ENCODE results near the gene TMEM266.

The TMEM266 gene

DNA sequence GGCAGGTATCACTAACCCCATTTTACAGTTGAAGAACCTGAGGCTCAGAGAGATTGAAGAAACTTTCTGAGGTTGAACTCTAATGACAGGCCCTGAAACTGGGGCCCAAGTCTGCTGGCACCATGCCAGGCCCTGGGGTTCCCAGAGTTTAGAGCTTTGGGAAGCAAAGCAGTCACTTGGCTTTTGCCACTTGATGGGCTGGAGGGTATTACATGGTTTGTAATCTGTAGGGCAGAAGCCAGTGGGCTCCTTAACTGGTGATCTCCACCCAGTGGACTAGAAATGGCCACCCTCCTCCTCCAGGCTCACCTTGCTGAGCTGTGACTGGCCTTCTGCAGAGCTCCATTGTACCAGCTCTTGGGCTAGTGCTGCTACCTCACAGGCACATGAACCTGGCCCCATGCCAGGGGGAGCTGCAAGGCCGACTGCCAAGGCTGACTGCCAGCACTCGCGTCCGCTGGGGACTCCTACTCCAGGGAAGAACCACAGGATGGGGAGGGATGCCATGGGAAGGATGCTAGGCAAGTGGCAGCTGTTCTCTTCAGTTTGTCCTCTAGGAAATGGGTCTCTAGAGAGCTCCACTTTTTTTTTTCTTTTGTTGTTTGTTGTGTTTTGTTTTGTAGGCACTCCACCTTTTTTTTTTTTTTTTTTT lies 146.7 kb downstream of the TMEM266 start:
- no peak for DNase-seq

DNA sequence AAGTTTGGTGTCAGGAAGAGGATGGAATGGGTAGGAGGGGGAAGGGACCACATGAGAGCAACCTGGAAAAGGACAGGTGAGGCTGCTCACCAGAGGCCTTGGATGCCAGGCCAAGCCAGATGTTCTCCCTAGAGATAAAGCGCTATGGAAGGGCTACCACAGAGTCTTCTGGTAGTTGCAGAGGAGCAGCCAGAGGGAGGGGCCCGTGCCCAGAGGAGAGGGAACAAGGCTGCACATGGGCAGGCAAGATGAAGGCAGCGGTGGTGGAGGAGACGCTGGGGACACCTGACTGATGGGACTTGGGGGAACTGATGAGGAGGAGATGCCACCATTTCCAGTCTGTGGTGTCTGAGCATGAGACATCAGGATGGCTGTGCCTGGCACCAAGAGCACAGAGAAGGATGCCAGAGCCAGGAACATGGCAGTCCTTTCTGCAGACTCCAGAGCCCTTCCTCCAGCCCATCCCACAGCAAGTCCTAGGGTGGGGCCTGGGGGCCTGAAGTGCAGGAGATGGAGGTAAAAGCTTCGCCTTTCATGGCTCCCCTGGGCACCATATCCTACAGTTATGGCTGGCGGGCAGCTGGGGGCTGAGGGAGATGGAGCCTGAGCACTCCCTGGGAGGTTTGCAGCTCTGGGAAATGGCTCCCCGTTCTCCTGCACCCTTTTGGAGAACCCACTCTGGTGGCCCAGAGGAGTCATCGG lies 148.4 kb downstream of the TMEM266 start:
- DNase-seq, result no peak

DNA sequence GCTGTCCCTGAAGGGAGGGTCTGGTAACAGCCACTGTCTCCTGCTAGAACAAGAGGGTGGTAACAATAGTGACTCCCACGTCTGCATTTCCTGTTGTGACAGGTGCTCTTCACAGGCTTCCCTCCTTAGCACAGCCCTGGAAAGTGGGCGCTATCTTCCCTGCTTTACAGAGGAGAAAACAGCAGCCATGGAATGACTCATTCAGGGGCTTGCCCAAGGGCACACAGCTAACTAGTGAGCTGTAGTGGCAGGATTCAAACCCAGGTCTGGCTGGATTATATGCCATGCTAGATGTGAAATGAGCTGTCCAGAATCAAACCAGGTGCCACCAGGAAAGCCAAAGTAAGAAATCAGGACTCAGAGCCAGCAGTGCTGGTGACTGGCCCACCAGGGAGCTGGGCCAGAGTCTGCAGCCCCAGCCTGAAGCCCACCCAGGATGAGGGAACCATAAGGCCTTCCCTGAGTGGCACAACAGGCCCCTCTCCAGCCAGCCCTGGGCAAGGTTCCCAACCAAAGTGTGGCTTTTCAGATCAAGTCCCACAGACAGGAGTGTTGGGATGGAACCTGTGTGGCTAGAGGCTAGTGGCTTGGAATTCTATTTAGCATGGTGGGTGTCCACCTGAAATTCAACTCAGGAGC lies 149.1 kb downstream of the TMEM266 start:
- DNase-seq, result no peak

DNA sequence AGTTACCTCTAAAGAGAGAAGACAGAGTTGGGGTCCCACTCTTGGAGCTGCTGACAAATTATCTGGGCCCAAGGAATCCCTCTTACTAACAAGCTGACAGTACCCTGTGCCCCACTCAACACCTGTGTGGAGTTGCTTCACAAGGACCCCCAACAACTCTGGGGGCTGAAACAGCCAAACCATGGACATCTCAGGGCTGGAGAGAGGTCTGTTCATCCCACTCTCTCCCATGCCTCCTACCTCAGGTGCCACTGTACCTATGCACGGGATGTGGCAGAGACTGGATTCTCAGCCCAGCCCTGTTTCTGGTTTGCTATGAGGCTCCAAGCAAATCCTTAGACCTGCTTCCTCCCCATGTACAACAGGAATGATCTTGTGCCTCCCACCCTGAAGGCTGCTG lies 149.7 kb downstream of the TMEM266 start:
- no peak for DNase-seq

DNA sequence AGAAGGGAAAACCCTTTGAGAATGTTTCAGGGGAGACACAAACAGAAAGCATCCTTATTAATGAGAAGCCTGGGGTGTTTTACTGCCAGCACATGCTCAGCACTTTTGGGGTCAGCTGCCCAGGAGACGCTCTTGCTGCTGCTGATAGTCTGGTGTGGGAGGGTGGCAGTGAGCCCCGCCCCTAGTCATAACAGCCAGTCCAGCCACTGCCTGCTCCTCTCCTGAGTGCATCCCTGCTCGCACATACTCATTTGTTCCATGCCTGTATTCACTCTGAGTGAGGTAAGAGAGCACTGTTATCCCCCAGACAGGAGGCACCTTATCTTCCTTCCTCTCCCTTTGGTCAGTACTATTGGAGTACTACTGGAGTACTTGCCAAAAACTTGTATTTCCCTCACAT lies 150.2 kb downstream of the TMEM266 start:
- no peak for DNase-seq

DNA sequence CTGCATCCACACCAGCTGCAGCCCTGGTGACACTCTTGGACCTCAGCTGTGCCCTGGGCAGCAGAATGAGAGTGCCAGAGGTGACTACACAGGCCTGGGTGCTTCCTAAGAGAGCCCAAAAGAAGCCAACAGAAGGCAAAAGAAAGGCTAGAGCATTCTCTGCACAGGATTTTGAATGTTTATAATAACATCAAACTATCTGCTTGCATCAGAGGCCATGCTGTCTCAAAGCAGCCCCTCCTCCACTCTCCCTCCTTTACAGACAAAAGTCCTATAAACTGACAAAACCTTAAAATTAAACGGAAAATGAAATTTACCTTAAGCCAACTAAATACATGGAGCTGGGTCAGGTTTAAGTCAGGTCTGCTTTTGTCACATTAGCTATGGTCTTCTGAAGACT lies 155.8 kb downstream of the TMEM266 start:
- no peak for DNase-seq

DNA sequence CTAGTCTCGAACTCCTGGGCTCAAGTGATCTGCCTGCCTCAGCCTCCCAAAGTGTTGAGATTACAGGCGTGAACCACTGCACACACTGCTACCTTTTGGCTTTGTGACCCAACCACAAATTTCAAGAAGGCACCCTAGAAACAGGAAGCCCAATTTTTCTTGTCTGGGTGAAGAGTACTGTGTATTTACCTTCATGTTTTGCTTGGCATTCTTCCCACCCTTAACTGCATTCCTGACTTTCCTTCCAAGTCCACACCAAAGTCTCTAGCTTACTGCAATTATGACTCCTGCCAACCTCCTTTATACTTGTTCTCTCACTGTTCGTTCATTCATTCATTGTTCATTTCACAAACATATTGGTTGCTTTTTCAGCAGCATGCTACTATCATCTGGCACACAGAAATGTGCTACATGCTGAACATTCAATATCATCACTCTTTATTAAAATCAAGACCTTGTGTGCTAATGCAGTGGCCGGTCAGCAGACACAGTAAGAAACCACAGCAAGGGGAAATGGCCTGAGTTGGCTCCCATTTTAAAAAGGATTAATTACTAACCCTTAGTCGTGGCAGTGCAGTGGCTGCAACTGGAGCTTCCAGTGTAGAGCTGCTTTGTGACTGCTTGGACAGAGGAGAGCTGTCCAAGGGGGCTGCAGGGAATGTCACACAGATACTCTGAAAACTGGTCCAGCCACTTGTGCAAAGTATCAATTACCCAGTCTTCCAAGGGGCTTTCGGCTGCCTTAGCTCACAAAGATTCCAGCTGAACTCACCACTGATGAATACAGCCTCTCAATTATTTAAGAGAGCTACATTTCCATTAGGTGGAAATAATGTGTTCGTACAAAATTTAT lies 157.5 kb downstream of the TMEM266 start:
- no peak for DNase-seq

DNA sequence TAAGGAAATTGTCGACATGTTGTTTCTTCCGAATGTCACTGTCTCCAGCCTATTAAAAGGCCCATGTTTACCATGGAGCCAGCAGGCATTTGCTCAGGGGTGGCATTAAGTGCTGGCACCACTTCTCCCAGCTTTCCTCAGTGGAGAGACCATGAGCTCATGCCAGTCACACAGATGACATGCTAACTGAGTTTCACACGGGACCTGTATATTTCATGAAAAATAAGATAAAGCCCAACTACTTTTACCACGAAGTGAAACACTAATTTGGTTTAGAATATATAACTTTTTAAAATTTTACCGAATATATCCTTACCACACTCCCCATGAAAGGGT lies 158.1 kb downstream of the TMEM266 start:
- no peak for DNase-seq

DNA sequence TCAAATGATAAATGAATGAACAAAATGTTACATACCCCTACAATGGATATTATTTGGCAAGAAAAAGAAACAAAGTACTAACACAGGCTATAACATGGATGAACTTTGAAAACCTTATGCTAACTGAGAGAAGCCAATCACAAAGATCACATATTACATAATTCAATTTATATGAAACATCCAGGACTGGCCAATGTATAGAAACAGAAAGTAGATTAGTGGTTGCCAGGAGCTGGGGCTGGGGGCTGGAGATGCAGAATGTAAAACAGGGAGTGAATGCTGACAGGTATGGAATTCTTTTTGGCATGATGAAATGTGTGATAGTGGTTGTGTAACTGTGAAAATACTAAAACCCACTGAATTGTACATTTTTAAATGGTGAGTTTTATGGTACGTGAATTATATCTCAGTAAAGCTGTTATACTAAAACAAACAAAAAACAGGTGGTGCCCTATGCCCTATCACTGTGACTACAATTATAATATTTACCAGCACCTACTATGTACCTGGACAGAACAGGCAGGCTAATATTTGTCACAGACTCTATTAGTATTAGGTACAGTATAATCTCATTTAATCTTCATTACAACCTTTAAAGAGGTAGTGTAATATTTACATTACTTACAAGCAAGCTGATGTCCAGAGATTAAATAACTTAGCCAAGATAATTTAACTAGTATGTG lies 161.4 kb downstream of the TMEM266 start:
- no peak for DNase-seq

DNA sequence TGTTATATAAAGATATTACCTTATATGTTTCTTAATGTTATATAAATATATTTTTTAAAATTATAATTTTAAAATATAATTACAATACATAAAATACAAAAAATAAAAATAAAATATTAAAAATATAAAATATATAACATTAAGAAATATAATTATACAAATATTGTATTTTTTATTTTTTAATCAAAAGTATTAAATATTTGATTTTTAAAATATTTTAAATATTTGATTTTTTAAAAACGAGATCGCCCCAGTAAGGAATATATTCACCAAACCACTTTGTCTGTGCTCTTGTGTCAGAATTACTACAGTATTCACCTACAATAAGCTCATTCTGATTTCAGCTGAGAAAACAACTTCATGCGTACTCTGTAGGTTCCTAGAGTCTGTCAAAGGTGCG lies 162.4 kb downstream of the TMEM266 start:
- DNase-seq, result no peak

DNA sequence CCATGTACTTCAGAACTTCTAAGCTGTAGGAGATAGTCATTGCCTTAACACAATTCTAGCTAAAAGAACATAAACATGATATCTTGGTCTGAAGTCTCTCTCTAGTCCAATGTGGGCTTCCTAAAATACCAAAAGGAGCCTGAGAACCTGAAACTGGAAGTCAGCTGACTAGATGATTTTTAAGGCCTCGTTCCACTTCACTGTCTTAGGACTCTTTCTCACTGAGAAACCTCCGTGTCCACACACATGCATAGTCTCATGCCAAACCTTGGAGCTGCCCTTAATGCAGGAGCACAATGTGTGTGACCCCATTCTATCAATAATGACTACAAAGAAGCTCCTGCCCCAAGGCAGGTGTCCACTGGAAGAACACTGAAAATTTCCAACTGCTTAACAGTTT lies 163.7 kb downstream of the TMEM266 start:
- DNase-seq, result no peak

DNA sequence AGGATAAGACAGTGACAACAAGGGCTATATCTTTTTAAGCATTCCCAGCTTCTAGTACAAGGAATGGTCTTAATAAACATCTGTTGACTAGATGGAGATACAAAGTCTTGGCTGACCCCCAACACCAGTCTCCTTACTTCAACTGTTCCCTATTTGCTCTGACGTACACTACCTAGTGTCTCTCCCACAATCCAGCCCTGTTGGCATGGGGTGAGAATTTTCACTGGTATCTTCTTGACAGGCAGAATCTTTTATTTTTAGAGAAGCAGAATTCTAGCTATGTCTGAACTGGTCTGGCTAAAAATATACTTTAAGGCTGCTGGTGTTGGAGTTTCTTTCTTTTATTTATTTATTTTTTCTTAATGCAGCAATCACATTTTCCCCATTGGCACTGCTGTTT lies 169.5 kb downstream of the TMEM266 start:
- no peak for DNase-seq

DNA sequence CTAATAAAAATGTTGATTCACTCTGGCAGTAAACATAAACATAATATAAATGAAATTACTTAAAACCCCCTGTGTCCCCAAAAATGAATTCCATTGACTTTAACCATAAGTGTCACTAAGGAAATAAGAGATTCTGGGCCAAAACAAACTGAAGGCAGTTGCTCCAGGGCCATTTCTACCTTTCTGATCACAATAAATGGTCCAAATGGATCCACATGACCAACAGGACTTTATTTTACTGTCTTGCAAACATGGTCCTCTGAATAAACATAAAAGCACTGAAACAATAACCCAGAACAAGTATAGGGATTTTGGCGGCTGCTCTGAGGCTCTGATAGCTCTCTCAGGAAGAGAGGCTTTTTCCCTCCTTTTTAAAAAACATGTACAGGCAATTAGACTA lies 174.1 kb downstream of the TMEM266 start:
- no peak for DNase-seq

DNA sequence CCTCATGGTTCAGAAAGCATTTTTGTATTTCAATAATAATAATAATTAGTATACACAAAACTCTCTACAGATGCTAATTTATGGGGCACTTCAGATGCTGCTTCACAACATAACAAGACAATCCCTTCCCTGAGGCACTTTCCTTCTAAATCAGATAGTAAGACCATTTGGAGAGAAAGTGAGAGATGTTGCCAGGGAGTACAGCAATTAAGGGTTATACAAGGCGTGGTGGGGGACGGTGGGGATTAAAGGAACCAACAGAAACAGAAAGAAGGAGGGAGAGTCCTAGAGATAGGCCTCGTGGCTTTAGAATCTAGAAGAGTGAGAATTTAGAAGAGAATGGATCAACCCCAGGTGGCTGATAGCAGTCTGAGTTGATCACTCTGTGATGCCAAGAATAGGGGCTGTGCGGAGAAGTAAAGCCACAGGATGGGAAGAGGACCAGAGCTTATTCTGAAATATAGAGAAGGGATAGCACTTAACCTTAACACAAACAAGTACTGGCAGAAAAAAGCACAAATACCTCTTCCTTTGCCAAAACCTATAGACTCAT lies 174.6 kb downstream of the TMEM266 start:
- DNase-seq, result no peak

DNA sequence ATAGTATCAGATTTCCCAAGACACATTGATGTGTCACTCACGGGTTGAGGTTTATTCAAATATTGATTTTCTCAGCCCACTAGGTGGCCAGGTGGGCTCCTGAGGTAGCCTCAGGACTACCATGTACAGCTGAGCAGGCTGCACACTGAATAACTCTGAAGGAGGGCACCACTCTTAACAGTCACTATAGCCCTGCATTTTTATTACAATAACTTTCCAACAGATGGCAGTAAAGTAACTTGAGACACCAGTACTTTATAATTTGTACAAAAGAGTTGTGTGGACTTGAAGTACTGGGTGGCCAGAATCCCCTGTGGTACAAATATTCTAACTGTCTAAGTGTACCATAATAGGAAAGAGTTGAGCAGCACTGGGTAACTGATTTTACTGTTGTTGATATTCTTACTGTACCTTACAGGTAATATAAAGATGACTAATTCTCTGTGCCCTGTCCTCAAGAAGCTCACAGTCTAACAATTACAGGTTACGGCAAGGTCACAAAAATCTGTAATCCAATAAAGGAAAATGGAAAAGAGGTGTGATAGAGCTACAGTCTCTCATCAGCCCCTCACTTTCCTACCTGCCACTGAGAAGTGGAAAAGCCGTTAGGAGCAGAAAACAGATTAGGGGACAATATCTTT lies 175.5 kb downstream of the TMEM266 start:
- no peak for DNase-seq

DNA sequence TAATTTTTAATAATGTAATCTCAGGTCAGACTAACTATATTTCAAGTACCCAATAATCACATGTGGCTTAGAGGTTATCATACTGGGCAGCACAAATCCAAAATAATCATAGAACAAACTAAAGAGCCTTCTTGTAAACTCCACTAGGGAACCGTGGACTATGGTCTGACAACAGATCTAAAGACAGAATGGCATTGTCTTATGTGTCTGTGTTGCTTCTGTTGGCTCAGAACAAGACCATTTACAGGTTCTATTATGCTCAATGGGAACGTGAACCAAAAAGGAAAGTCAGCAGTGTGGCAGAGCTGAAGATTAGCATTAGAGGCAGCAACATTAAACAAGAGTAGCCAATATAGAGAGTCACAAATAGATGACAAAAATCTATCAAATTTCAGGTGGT lies 176.6 kb downstream of the TMEM266 start:
- DNase-seq, result no peak

DNA sequence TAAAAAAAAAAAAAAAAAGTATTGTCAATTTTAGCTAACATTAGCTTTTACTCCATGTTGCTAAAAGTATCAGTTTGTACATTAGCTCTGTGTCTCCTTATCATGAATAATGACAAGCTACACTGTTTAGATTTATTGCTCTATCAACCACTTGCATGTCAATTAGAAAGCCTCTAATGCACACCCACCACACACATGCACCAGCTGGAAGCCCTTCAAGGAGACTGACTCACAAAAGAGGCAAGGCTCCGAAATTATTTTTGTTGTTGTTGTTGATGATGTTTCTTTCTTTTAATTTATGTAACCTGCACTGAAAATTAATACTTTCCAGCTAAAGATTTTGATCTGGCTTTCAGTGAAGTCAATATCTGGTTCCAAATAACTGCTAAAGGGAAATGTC lies 180.0 kb downstream of the TMEM266 start:
- no peak for DNase-seq

DNA sequence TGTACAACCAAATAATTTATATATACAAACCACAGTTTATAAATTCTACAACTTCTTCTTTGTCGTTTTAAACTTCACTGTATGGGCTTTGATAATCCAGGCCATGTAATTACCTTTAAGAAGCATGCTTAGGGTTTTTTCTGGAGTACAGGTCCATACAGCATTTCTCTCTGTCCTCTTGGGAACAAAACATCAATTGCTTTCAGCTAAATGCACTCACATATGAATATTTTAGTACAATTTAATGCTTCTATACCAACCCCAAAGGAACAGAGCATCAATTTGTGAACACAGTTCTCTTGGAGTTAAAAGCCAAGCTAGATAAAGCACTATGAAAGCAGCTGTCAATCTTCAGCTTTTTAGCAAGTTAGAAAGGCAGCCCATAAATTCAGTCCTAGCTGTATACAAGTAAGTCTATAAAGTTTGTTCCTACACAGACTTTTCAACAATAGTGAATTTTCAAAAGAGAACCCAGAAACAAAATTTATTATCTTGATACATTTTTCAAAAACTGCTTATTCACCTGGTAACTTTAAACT lies 185.4 kb downstream of the TMEM266 start:
- no peak for DNase-seq

DNA sequence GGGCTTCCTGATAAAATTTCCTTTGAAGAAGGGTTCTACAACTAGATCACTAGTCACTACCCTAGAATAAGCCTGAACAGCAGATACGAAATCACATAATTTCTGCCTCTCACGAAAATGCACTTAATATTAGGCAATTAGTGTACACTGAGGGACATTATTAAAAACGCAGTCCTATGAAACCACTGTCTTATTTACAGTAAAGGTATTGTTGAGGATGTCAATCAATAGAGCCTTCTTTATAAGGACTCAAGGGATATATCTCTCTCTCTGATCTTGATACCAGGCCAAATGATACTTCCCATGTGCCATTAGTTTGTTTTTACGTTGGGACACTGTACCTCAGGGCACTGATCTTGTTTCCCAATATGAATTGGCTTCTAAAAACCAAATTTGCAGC lies 191.9 kb downstream of the TMEM266 start:
- DNase-seq, result no peak

DNA sequence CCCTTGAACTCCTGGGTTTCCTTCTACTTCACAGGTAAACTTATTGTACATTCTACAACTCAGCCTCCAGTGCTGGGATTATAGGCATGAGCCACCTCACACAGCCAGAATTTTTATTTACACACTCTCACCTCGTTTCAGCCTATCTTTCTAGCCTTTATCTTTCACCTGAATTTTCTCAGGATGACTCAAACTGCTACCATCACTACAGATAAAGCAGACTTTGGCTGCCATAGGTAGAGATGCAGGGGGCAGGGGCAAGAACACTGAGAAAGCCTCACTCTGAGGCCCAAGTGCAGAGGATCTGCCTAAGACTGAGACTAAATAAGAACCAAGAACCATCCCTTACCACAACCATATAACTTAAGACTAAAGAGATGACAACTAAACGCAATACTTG lies 192.5 kb downstream of the TMEM266 start:
- DNase-seq, result no peak

DNA sequence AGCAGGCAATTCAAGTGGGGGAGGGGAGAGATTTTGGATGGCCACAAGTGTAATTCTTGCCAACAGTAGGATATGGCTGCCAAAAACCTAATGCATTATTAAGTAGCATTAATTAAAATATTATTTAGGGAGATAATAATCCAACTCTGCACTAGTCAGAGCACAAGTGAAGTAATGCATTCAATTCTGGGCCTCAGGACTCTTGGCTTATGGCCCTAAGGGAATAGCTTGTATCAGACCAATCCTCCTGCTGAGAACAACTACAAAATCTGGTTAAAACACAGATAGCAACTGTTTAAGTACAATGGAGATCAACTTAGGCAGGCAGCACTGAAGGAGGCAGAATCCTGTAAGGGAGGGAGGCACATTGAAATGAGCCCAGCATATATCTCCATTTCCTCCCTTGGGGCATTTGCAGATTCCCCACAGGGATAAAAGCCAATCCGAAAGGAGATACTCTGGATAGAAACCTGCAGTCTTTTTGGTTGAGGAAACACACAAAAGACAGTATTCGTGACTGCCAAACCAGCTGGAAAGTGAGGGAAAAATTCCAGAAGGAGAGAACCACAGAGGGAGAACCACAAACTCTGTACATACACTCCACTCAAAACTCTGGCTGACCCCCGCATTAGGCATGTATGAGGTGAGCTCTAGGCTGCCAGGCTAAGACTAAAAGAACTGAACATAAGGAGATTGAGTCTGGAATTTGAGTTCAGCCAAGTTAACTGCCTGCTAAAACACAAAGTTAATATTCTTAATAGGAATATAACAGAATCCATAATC lies 194.1 kb downstream of the TMEM266 start:
- DNase-seq, result no peak
